GM23248 (cell line): ENCODE measurements around the gene PRR15. TPM values are rescaled to one million over a fixed set of nuclear protein-coding genes. Genes with fewer than 3 reads are reported as not detected.
A peak's percentile ranks its signal among the peaks of the same experiment; 100 is the strongest.

Experiments
- DNase-seq: peaks from one replicate; pipeline ENCODE4 v3.0.0-alpha.2; 2015
- H2AFZ ChIP-seq: fragments of 200-600 bp; sonication (generic); 2 replicates; pipeline ENCODE4 v1.6.1; 2016; ENCODE audit warnings: antibody characterized with exemption
- H3F3A ChIP-seq: fragments of 200-600 bp; sonication (generic); 2 replicates; pipeline ENCODE4 v1.6.1; 2016; ENCODE audit warnings: mild to moderate bottlenecking, antibody characterized with exemption, mixed run types; ENCODE audit not compliant: insufficient read depth
- H3K27ac ChIP-seq: fragments of 200-600 bp; sonication (generic); 2 replicates; pipeline ENCODE4 v1.5.1; 2016; ENCODE audit warnings: mild to moderate bottlenecking
- H3K27me3 ChIP-seq: fragments of 200-600 bp; sonication (generic); replicated peaks from 2 replicates; pipeline ENCODE4 v1.6.1; 2016; ENCODE audit warnings: mild to moderate bottlenecking; ENCODE audit not compliant: insufficient read depth
- H3K36me3 ChIP-seq: fragments of 200-600 bp; sonication (generic); 2 replicates; pipeline ENCODE4 v1.6.1; 2016; ENCODE audit warnings: low read depth, mild to moderate bottlenecking
- H3K4me1 ChIP-seq: fragments of 200-600 bp; sonication (generic); 2 replicates; pipeline ENCODE4 v1.6.1; 2016; ENCODE audit warnings: mild to moderate bottlenecking; ENCODE audit not compliant: insufficient read depth
- H3K4me2 ChIP-seq: fragments of 200-600 bp; sonication (generic); one replicate; pipeline ENCODE4 v1.6.1; 2016; ENCODE audit warnings: mild to moderate bottlenecking; ENCODE audit not compliant: unreplicated experiment
- H3K4me3 ChIP-seq: fragments of 200-600 bp; sonication (generic); 2 replicates; pipeline ENCODE4 v1.5.1; 2016; ENCODE audit warnings: mild to moderate bottlenecking
- H3K79me2 ChIP-seq: fragments of 200-600 bp; sonication (generic); 2 replicates; pipeline ENCODE4 v1.6.1; 2016; ENCODE audit warnings: mild to moderate bottlenecking; ENCODE audit not compliant: insufficient read depth
- H3K9ac ChIP-seq: fragments of 200-600 bp; sonication (generic); 2 replicates; pipeline ENCODE4 v1.6.1; 2016; ENCODE audit warnings: mild to moderate bottlenecking
- H3K9me2 ChIP-seq: fragments of 200-600 bp; sonication (generic); 2 replicates; pipeline ENCODE4 v1.6.1; 2016; ENCODE audit warnings: mixed run types, mild to moderate bottlenecking, moderate library complexity; ENCODE audit not compliant: insufficient read depth
- H3K9me3 ChIP-seq: fragments of 200-600 bp; sonication (generic); one replicate; pipeline ENCODE4 v1.6.1; 2017; ENCODE audit warnings: low read depth
- H4K20me1 ChIP-seq: fragments of 200-600 bp; sonication (generic); 2 replicates; pipeline ENCODE4 v1.6.0; 2016; ENCODE audit not compliant: insufficient read depth
- EZH2 ChIP-seq: fragments of 200-600 bp; sonication (generic); IDR thresholded peaks from 2 replicates; pipeline ENCODE4 v1.6.1; 2018; ENCODE audit warnings: antibody characterized with exemption, mild to moderate bottlenecking; ENCODE audit not compliant: insufficient read depth, poor library complexity, severe bottlenecking
- EZH2phosphoT487 ChIP-seq: fragments of 200-600 bp; sonication (generic); IDR thresholded peaks from 2 replicates; pipeline ENCODE4 v1.6.1; 2018; ENCODE audit warnings: antibody characterized with exemption, moderate library complexity, mild to moderate bottlenecking, low read depth; ENCODE audit not compliant: insufficient read depth
- WGBS, 2 experiments: methylation state at CpG; one replicate each; pipeline ENCODE4 v1.1.6; 2015 to 2017; ENCODE audit warnings: low lambda C conversion rate in 2 of 2, low coverage in 1 of 2; ENCODE audit errors: missing lambda C conversion rate in 2 of 2; 5-methylcytosine and 5-hydroxymethylcytosine counted together
- in situ Hi-C: fragments of 300-500 bp; cut with MboI; formaldehyde crosslinking; loops from 2 replicates; pipeline ENCODE4 v1.15.0; 2020
- polyA plus RNA-seq: library from polyadenylated mRNA; unstranded; fragments of >200 nt; fragmentation: Nextera tagmentation; extraction: Ambion mirVana; gene quantifications from 2 replicates; pipeline ENCODE4 v1.2.1, GENCODE V29; 2016
- total RNA-seq: library from RNA; depleted of rRNA; stranded (reverse); fragments of >200 nt; shearing (Covaris generic); gene quantifications from 2 replicates; pipeline ENCODE4 v1.2.3, GENCODE V29; 2014

PRR15 gene
- total and polyA plus RNA-seq, 2 experiments from 2014 or later, result 9.2 to 11.5 TPM

GRCh38 chr7:29588212-29588611, 24.6 kb downstream of the PRR15 start:
- no peaks in the 10 kb centered on the region for H3K27me3 ChIP-seq
- no peak overlapping the region for H3K4me2 ChIP-seq
- no peak overlapping the region for H3K9ac ChIP-seq
- no peaks in the 10 kb centered on the region for H3K9me3 ChIP-seq
- H3K36me3 ChIP-seq, result no peaks in the 10 kb centered on the region
- no peak overlapping the region for H3K27ac ChIP-seq
- WGBS, 2 experiments, result 87 to 89% methylated on average over 2 of the region's 2 CpGs
- TF ChIP-seq EZH2 (no peak), EZH2phosphoT487 (no peak)
- no peaks in the 10 kb centered on the region for H3K9me2 ChIP-seq
- H3K4me1 ChIP-seq, result no peaks in the 10 kb centered on the region
- no peak overlapping the region for H2AFZ ChIP-seq
- H3K4me3 ChIP-seq, result no peak overlapping the region
- in situ Hi-C loops, result no loop called here
- DNase-seq, result no peak
- H3K79me2 ChIP-seq, result no peaks in the 10 kb centered on the region
- no peaks in the 10 kb centered on the region for H4K20me1 ChIP-seq
- no peaks in the 10 kb centered on the region for H3F3A ChIP-seq

GRCh38 chr7:29588900-29589696, 25.5 kb downstream of the PRR15 start:
- H3K27me3 ChIP-seq, result no peaks in the 10 kb centered on the region
- no peaks in the 10 kb centered on the region for H3K9me3 ChIP-seq
- H3K4me3 ChIP-seq, result no peak overlapping the region
- no peaks in the 10 kb centered on the region for H3K36me3 ChIP-seq
- no peaks in the 10 kb centered on the region for H4K20me1 ChIP-seq
- H2AFZ ChIP-seq, result no peak overlapping the region
- peaks cover 7% of the 10 kb centered on the region for H3K4me1 ChIP-seq
- no peaks in the 10 kb centered on the region for H3K9me2 ChIP-seq
- no peaks in the 10 kb centered on the region for H3K79me2 ChIP-seq
- H3K27ac ChIP-seq, result no peak overlapping the region
- no peak overlapping the region for H3K4me2 ChIP-seq
- DNase-seq, result peak; percentile 52
- H3K9ac ChIP-seq, result no peak overlapping the region
- in situ Hi-C loops, result no loop called here
- no peaks in the 10 kb centered on the region for H3F3A ChIP-seq
- no peak for TF ChIP-seq EZH2phosphoT487
- no peak for TF ChIP-seq EZH2
- WGBS, 2 experiments, result 73 to 77% methylated on average over 8 of the region's 8 CpGs

GRCh38 chr7:29592866-29593265, 29.2 kb downstream of the PRR15 start:
- no peaks in the 10 kb centered on the region for H3K27me3 ChIP-seq
- no peak overlapping the region for H3K4me2 ChIP-seq
- no peak overlapping the region for H3K9ac ChIP-seq
- TF ChIP-seq EZH2phosphoT487, result no peak
- H2AFZ ChIP-seq, result no peak overlapping the region
- WGBS, 2 experiments, result 59 to 69% methylated on average over 2 of the region's 2 CpGs
- in situ Hi-C loops, result no loop called here
- no peaks in the 10 kb centered on the region for H4K20me1 ChIP-seq
- DNase-seq, result no peak
- H3K4me1 ChIP-seq, result peaks cover 24% of the 10 kb centered on the region
- H3K9me3 ChIP-seq, result no peaks in the 10 kb centered on the region
- H3K9me2 ChIP-seq, result no peaks in the 10 kb centered on the region
- peaks cover 24% of the 10 kb centered on the region for H3F3A ChIP-seq
- H3K27ac ChIP-seq, result no peak overlapping the region
- H3K4me3 ChIP-seq, result no peak overlapping the region
- H3K36me3 ChIP-seq, result no peaks in the 10 kb centered on the region
- H3K79me2 ChIP-seq, result no peaks in the 10 kb centered on the region

GRCh38 chr7:29593459-29593858, 29.8 kb downstream of the PRR15 start:
- H3K79me2 ChIP-seq, result no peaks in the 10 kb centered on the region
- no peak for DNase-seq
- in situ Hi-C loops, result no loop called here
- no peak overlapping the region for H3K4me2 ChIP-seq
- no peaks in the 10 kb centered on the region for H3K27me3 ChIP-seq
- H3F3A ChIP-seq, result peaks cover 27% of the 10 kb centered on the region
- H3K9me2 ChIP-seq, result no peaks in the 10 kb centered on the region
- H3K27ac ChIP-seq, result no peak overlapping the region
- no peak overlapping the region for H3K9ac ChIP-seq
- H4K20me1 ChIP-seq, result no peaks in the 10 kb centered on the region
- no peak overlapping the region for H3K4me3 ChIP-seq
- no peaks in the 10 kb centered on the region for H3K9me3 ChIP-seq
- H3K4me1 ChIP-seq, result peaks cover 24% of the 10 kb centered on the region
- TF ChIP-seq EZH2 (no peak), EZH2phosphoT487 (no peak)
- peak overlapping the region; percentile 11; the same call in 1 of the 2 replicates for H2AFZ ChIP-seq
- no peaks in the 10 kb centered on the region for H3K36me3 ChIP-seq
